Temporal lobe (tissue), 2 donors: Measurements from ENCODE around the gene PTCH1. TPM values are rescaled to one million over a fixed set of nuclear protein-coding genes. Genes with fewer than 3 reads are reported as not detected.

Source experiments
- small RNA-seq: library from RNA; depleted of rRNA; stranded (forward); fragments of <200 nt; gene quantifications from one replicate; pipeline ENCODE3, GENCODE V24; 2014; ENCODE audit warnings: low replicate concordance
- total RNA-seq: library from RNA; depleted of rRNA; stranded (reverse); fragments of >200 nt; gene quantifications from one replicate; pipeline ENCODE4 v1.2.3, GENCODE V29; 2014

Gene PTCH1
- total RNA-seq, 1 donor from 2014 or later = 6.6 TPM

Small RNA genes lying within 50 kb of the gene (small RNA-seq; reads per million reads assigned to genes)
- gene MT1P1 = not detected

Other genes starting within 250 kb of the PTCH1 start
- 9.3 TPM for gene FANCC, start 199.3 kb downstream of the PTCH1 start, total RNA-seq